ENCODE data around the gene NUP188. TPM values are rescaled to one million over a fixed set of nuclear protein-coding genes. Genes with fewer than 3 reads are reported as not detected.

NUP188 gene
- total RNA-seq, 1 donor from 2014 or later = 45.6 TPM

- DNase-seq = no peak
Measured at GRCh38 chr9:128913995-128914772, 33.3 kb upstream of the NUP188 start.

DNA sequence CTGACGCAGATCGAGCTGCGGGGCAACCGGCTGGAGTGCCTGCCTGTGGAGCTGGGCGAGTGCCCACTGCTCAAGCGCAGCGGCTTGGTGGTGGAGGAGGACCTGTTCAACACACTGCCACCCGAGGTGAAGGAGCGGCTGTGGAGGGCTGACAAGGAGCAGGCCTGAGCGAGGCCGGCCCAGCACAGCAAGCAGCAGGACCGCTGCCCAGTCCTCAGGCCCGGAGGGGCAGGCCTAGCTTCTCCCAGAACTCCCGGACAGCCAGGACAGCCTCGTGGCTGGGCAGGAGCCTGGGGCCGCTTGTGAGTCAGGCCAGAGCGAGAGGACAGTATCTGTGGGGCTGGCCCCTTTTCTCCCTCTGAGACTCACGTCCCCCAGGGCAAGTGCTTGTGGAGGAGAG is 31.3 kb upstream of the NUP188 start:
- no peak for DNase-seq

DNA sequence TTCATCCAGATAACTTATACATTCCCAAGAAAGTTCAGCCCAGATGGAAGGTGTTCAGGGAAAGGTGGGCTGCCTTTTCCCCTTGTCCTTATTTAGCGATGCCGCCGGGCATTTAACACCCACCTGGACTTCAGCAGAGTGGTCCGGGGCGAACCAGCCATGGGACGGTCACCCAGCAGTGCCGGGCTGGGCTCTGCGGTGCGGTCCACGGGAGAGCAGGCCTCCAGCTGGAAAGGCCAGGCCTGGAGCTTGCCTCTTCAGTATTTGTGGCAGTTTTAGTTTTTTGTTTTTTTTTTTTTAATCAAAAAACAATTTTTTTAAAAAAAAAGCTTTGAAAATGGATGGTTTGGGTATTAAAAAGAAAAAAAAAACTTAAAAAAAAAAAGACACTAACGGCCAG is 30.8 kb upstream of the NUP188 start:
- DNase-seq = no peak

- peak; percentile 78 for DNase-seq
Measured at GRCh38 chr9:128917151-128917849, 30.2 kb upstream of the NUP188 start.

DNA sequence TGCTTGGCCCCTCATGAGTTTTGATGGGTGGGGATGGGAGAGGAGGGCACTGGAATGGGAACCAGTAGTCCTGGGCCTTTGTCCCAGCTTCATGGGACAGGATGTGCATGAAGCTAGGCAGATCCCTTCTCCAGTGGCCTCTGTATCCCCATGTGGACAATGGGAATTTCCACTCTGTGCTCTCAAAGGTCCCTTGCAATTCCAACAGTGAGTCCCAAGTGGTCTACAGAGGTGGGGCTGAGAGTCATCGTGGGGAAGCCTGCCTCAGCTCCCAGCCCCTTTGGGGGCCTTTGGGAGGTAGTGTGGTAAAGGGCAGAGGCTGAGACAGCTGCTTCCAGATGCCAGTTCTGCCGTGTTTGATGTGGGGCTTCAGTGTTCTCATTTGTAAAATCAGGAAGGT is 28.6 kb upstream of the NUP188 start:
- DNase-seq = no peak

GRCh38 chr9:128919402-128920089 is 28.0 kb upstream of the NUP188 start:
- DNase-seq = no peak

DNA sequence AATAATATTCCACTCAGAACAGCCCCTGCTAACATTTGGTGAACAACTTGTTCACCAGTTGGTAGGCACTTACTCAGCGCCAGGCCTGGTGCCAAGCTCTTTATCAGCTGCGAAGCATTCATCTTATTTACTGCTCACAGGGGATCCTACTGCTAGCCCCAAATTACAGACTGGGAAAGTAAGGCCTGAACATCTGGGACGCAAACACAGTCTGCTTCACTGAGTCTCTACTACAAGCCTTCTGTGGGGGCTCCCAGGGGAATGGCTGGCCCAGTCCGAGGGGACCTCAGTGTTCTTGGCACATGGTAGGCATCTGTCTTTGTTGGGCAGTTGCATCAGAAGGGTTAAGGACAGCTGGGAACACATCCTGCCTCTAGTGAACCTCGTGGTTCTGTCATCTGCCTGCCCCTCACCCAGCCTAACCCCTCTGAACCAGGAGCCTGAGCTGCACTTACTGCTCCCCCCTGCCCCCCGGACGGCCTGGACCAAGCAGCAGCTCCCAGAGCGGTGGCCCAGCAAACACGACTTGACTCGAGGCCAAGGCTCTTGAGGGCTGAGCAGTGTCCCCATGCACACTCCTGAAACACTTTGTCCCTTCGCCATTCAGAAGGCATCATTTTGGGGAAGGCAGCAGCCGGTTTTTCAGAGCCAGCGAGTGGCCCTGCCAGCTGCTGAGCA is 27.0 kb upstream of the NUP188 start, which contains the start of gene PHYHD1:
Gene PHYHD1, plus strand, starts transcription at position 602 of the 678 bp plus-strand sequence. CDS start 1,342 bp downstream, outside the sequence.
- no peak for DNase-seq

DNA sequence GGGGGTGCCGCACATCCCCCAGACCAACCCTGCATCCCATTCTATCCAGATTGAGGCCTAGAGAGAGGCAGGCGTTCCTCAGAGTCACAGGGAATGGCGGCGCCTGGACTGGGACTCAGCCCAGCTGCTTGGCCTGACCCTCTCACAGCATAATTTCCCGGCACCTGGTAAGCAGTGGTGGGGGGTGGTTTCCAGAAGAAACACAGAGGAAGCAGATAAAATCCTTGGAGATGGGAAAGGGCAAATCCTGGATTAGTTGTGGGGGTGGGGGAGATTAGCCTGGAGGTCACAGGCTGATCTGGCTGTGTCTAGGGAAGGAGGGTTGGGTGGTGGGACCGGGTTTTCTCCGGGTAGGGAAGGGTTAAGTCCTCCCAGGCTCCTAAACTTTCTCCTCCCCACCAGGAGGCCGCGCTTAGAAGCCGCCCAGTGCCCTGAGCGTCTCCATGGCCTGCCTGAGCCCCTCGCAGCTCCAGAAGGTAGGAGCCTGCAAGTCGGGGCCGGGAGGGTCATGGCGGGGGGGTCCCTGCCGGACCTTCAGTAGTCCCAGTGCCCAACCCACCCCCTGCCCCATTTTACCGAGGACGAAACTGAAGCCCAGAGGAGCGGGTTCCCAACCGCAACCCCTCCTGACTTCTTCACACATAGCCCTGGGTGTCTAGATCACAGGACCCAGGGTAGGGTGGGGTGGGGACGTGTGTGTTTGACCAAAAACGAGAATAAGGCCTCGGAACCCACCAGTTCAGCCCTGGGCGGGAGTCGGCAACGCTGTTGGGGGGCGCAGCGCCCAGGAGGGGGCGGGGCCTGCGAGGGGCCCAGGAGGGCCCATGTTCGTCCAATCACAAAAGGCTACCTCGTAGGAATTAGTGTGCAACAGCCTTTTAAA is 25.4 kb upstream of the NUP188 start:
- no peak for DNase-seq

- no peak for DNase-seq
Measured at GRCh38 chr9:128923493-128923883, 24.0 kb upstream of the NUP188 start.

DNA sequence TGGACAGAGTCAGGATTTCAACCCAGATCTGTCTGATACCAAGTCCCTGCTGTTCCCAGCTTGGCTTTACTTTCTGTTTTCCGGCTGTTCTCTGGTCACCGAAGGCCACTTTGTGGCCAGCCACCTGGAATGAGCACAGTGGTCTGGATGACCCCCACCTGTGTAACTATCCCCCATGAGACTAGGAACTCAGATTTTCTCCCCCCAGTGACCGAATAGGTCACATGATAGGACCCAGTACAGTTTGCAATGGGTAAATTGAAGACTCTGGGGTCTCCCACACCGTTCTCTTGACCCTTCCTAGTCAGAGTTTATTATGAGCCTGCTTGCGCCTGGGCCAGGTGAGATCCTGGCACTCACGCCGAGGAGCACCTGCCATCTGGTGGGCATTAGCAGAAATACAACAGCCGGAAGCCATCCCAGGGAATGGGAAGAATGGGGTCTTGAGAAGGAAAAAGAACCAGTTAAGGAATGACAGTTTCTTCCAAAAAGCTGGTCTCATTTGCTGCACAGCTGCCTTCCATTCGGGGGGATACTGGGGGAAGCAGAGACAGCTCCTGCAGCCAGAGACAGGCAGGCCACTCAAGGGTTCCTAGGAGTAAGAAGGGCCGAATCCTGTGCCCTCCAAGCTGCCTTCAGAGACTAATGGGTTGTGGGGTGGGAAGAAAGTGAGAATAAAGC is 19.6 kb upstream of the NUP188 start:
- DNase-seq = peak; percentile 78

GRCh38 chr9:128928624-128929023 is 18.9 kb upstream of the NUP188 start:
- no peak for DNase-seq

- no peak for DNase-seq
Measured at GRCh38 chr9:128929560-128929959, 17.9 kb upstream of the NUP188 start.

GRCh38 chr9:128933731-128934130 is 13.8 kb upstream of the NUP188 start:
- no peak for DNase-seq

- no peak for DNase-seq
Measured at GRCh38 chr9:128936171-128936865, 11.2 kb upstream of the NUP188 start.

- no peak for DNase-seq
Measured at GRCh38 chr9:128937310-128938165, 10.0 kb upstream of the NUP188 start.

DNA sequence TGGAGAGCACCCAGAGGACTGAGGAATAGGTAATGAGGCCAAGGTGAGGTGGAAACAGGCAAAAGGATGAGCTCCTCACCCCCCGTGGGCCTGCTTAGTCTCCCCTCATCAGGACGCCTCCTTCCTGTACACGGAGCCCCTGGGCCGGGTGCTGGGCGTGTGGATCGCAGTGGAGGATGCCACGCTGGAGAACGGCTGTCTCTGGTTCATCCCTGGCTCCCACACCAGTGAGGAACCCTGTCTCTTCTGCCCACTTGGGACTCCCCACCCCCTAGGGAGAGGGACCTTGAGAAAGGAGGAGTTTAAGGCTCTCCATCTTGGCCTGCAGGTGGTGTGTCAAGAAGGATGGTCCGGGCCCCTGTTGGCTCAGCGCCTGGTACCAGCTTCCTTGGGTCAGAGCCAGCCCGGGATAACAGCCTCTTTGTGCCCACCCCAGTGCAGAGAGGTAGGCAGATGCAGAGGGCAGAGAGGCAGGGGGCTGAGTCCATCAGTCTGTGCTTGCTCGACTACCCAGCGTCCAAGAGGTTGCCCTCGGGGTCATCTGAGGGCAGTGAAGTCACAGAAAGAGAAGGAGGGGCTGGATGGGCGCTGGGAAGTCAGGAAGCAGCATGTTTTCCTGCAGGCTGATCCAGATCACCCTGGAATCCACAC is 7.1 kb upstream of the NUP188 start:
- peak; percentile 72 for DNase-seq

- DNase-seq = no peak
Measured at GRCh38 chr9:128940946-128941755, 6.3 kb upstream of the NUP188 start.

All from dermis blood vessel endothelial cell (primary cell).